Activated gamma-delta T cell treated with Interleukin-2 at 50 U/mL for 16 hours (primary cell): ENCODE results near the gene FAM98A.
A peak's percentile ranks its signal among the peaks of the same experiment; 100 is the strongest.

Source experiments
- DNase-seq: peaks from one replicate; pipeline ENCODE4 v3.0.0-alpha.2; 2020

Gene FAM98A

DNA sequence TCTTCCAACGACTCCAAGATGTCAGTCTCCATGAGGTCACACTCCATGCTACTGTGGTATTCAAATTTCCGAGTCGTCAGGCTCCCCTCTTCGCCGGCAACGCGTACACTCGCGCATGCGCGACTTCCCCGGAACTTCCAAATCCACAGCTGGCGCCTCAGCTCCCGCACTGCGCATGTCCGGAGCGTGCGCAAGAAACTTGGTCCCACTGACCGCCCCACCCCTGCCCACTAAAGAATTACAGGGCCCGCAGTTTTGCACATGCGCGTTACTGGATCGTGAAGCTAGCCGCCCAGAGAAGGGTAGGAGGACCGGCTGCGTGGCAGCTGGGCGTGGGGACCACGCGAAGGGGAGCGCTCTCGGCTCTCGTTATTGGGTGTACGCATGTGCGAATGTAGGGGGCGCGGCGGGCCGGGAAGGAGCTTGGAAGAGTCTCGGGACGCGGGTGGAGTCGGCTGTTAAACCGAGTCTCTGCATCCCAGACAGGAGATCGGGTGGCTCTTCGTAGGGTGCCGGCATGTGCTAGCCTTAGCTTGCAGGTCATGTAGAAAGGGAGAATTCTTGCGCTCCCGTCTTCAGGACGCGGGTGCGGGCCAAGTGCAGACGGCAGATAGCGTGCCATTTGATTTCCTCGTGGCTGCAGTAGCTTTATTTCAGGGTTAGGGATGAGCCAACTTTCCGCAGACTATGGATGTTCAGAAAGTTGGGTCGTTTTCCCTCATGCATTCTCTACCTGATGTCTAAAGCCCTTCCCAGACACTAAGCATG is at the start of gene FAM98A:
Gene FAM98A, minus strand, starts transcription at position 125 of the 768 bp plus-strand sequence. Its CDS starts 78 bp downstream, at position 47.
- peak; percentile 99 for DNase-seq

DNA sequence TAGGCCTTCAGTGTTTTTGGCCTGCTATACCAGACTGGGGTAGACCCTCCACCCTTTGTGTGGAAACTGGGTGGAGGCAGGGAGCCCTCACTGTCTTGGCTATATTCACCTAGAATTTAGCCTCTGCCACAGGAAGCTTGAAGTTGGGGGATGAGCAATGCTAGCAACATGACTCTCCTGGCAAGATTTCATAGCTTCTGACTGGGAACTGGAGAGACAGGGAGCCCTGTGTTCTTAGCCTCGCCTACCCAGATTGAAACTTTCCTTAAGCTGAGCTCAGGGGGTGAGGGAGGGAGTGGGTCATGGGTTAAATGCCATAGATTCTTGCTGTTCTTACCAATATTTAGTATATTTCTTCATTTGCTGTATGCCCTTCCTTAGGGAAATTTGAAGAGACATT is 46.8 kb upstream of the FAM98A start:
- DNase-seq: no peak

- no peak for DNase-seq
Measured at GRCh38 chr2:33644215-33644614, 45.1 kb upstream of the FAM98A start.

- no peak for DNase-seq
Measured at GRCh38 chr2:33636001-33636400, 36.9 kb upstream of the FAM98A start.

GRCh38 chr2:33634261-33634910 is 35.3 kb upstream of the FAM98A start:
- no peak for DNase-seq

DNA sequence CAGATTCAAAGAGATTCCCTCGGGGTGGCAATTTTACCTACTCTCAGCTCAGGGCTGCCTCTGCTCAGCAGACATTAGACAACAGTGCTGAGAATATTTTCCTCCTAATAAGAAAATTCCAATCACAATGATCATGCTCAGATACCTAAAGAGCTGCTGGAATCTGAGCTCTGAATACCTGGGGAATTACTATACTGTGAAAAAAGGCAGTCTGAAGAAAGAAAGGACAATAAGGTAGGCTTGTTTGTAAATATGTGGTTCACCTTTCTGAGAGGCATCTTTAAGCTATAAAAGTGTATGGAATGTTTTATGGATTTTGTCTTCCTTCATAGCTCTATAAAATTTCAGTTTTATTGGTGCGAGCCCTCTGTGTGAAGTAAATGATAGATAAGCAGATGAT is 34.2 kb upstream of the FAM98A start:
- no peak for DNase-seq

DNA sequence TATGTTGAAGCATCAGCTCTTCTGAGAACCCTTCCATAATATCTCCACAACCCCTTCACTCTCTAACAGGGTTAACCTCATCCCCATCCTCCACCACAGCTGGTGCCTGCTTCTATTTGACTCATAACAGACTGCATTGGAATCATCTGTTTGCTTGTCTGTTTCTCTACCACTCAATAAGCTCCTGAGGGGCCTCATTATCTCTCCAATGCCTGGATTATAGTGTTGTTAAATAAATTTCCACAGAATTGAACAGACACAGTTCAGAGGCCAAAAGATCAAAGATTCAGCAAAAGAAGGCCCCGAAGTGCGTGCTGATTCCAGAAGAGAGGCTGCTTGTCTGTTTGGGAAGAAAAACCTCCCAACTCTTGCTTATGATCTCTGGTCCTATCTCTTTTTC is 33.7 kb upstream of the FAM98A start:
- no peak for DNase-seq

- no peak for DNase-seq
Measured at GRCh38 chr2:33628031-33628827, 29.1 kb upstream of the FAM98A start.

GRCh38 chr2:33619028-33619427 is 19.9 kb upstream of the FAM98A start:
- no peak for DNase-seq

DNA sequence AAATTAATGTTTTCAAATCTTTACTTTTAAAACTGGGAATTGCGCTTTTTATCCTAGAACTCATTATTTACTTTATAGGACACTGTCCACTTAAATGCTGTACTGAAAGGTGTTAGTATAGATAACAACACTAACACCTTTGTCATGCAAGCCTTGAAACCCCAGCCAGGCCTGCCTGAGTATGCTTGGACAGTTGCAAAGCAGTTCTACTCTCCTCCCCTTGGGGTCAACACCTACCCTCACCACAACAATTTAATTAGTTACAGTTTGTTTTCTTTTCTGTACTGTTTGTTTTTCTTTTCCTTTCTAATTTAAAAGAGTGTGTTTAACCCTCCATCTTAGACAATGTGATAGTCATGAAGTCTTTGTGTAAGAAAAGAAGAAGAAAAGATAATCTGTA is 18.9 kb upstream of the FAM98A start:
- DNase-seq: no peak

DNA sequence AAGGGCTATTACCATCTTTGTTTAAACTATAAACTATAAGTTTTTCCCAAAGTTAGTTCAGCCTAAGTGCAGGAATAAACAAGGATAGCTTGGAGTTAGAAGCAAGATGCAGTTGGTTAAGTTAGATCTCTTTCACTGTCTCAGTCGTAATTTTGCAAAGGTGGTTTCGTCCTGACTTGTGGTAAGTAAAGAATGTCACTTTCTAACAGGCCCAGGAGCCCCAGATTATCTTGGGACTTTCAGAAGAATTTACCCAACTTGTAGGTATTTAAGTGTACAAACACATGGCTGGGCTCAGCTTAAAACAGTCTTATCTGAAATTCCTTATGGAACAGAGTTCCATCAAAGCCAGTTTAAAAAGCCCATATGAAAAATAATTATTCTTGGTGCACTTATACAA is 18.3 kb upstream of the FAM98A start:
- DNase-seq: no peak

DNA sequence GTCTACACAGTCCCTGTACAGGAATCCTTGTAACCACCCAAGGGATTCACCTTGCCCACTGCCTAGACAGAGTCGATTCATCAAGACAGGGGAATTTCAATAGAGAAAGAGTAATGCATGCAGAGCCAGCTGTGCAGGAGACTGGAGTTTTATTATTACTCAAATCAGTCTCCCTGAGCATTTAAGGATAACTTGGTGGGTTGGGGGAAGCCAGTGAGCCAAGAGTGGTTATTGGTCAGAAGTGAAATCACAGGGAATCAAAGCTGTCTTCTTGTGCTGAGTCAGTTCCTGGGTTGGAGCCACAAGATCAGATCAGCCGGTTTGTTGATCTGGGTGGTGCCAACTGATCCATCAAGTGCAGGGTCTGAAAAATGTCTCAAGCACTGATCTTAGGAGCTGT is 17.8 kb upstream of the FAM98A start:
- DNase-seq: no peak

- DNase-seq: no peak
Measured at GRCh38 chr2:33614190-33614589, 15.1 kb upstream of the FAM98A start.

DNA sequence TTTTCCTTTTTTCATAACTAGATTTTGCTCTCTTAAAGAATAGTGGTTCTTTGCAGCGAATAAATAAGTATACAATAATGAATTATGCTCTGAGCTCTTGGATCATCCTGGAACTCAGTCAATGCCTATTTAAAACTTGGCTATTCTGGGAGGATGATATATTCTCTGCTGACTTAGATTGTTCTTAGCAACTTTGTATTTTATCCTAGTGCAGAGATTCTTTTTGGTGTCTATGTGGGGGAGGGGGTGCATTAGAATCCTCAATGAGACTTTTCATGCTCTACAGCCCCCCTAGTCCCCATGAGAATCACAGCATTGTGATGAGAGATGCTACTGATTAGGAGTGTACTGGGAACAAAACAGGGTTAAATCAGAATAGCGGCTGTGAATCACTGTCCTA is 8.8 kb upstream of the FAM98A start:
- DNase-seq: no peak

DNA sequence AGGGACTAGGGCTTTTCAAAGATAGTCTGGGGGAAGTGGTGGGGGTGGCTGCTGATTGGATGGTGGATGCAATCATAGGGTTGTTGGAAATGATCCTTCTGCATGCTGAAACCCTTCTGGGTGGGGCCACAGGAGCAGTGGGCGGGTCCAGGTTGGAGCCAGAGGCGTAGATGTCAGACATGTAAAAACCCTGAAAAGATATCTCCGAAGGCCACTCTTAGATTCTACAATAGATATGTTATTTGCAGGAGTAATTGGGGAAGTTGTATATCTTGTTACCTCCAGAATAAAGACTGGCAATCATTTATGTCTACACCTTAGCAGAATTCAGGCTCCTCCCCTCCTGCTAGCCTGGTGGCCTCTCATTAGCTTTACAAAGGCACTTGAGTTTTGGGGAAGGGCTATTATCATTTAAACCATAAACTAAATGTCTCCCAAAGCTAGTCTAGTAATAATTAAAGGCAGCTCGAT is 8.2 kb upstream of the FAM98A start:
- no peak for DNase-seq

DNA sequence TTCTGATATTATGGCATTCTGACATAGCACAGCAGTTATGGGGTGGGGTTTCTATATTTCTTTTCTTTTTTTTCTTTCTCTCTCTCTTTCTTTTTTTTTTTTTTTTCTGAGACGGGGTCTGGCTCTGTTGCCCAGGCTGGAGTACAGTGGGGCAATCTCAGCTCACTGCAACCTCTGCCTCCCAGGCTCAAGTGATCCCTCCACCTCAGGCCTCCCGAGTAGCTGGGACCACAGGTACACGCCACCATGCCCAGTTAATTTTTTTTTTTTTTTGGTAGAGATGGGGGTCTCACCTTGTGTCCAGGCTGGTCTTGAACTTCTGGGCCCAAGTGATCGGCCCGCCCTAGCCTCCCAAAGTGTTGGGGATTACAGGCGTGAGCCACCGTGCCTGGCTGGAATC is 7.5 kb upstream of the FAM98A start:
- no peak for DNase-seq

DNA sequence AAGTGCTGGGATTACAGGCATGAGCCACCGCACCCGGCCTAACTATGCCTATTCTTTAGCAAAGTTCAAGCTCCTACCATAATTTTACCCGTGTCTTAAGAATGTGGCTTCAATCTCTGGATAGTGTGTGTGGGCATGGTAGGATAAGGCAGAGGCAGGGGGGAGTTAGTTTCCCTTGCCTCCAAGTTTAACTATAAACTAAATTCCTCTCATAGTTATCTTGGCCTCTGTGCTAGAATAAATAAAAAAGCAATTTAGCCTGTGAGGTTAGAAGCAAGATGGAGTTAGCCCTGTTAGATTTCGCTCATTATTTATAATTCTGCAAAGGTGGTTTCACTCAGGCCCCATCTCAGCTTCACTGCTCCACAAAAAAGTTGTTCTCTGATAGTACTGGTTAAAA is 7.0 kb upstream of the FAM98A start:
- DNase-seq: no peak

DNA sequence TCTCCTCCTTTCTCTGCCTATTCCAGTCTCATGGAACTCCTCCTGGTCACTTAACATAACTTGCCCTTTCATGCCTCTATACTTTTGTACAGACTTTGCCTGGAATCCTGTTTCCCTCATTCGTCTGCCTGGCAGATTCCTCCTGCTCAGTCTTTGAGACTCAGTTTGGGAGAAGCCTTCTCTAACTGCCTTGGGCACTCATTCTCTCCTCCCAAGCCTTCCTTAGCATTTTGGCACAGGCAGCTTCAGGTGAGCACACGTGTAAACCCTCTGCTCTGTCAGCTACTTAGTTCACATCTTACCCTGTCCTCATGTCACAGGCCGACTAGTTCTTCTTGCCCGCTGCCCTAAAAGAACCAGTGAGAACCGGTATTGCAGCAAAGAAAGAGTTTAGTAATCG is 6.0 kb upstream of the FAM98A start:
- no peak for DNase-seq

GRCh38 chr2:33603416-33603815 is 4.3 kb upstream of the FAM98A start:
- no peak for DNase-seq

GRCh38 chr2:33602201-33602830 is 3.2 kb upstream of the FAM98A start:
- no peak for DNase-seq

DNA sequence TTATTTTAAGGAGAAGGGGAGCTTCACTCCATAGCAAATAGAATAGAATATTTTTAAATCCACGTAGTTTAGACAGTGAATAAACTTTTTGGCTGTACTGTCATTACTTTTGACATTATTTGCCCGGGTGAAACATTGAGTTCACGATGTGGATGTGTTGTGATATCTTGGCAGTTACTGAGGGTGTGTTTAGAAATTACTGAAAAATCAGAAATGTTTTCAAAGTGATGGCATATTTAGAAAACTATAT is 769 bp upstream of the FAM98A start:
- DNase-seq: no peak

DNA sequence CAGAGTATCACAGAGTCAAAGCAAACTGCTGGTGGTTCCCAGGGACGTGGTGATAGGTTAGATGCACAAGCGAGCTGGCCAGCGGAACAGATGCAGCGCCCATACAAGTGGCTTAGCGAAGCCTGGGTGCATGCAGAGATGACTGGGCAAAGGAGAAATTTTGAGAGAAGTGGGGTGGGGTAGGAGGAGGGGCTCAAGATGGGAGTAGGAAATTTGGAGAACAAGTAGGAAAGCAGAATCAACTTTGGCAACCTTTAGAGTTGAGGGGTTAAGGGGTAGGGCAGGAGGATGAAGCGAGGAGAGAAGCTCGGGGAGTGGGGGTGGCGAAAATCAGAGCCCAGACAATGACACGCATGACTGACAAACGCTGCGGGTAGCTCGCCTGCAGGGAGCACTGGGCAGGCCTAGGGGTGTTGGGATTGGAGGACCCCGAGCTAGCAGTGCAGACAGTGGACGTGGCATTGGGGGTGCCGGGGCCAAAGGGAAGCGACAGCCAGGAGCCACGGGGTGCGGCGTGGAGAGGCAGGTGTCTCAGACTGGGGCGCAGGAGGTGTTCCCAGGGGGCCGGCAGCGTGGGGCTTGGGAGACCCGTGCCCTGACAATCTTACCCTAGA is 431 bp downstream of the FAM98A start:
- DNase-seq: peak; percentile 17

DNA sequence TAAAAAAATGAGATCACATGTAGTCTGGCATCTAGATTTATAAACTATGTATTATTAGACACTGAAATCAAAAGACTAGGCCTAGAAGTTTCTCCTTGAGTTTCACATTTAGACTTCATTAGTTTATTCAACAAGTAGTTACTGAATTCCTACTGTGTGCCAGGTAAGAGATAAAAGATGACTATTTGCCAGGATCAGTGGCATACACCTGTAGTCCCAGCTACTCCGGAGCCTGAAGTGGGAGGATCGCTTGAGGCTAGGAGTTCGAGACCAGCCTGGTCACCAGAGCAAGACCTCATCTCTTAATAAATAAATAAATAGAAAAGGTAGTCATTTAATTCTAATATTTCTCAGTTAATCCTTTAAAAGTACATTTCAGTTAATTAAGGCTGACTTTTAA is 2.1 kb downstream of the FAM98A start:
- no peak for DNase-seq
